Fibroblast of lung (primary cell): ENCODE data around the gene CPB1.

ENCODE experiments used
- CTCF ChIP-seq, 2 donors: IDR thresholded peaks in 1 of 2; conservative IDR thresholded peaks in 1 of 2; 1 replicate in 1 of 2; 2 replicates in 1 of 2; pipeline ENCODE4 v1.5.1; 2011 to 2012; ENCODE audit warnings: low read length in 2 of 2, control low read depth in 1 of 2, inconsistent platforms in 1 of 2, low read depth in 1 of 2, mild to moderate bottlenecking in 1 of 2
- EZH2 ChIP-seq: IDR thresholded peaks from 2 replicates; pipeline ENCODE4 v1.5.1; 2012; ENCODE audit warnings: low read length, control low read depth, mild to moderate bottlenecking; ENCODE audit errors: missing control alignments

GRCh38 chr3:148873270-148873927 is 45.8 kb downstream of the CPB1 start:
- no peak for TF ChIP-seq CTCF (conservative IDR thresholded peaks at IDR 0.05 in 1 of 2, IDR thresholded peaks at IDR 0.05 in 1 of 2; ENCODE audit: low read depth in 1 of 2, low read length in 2 of 2)
- no peak for TF ChIP-seq EZH2
